A673 (cell line): Measurements from ENCODE around the gene RNF149. TPM values are rescaled to one million over a fixed set of nuclear protein-coding genes. Genes with fewer than 3 reads are reported as not detected.
A peak's percentile ranks its signal among the peaks of the same experiment; 100 is the strongest.

ENCODE experiments used
- BruUV-seq: library from RNA; stranded (reverse); fragments of 400-500 nt; replicated peaks from 2 replicates; lab custom pipeline; 2021; lab: Mats Ljungman, UMichigan
- CTCF ChIA-PET: fragments of 300-600 bp; sonication (Branson Sonifier 250); formaldehyde crosslinking; loops from one replicate; lab custom pipeline; 2022; ENCODE audit warnings: antibody characterized with exemption; lab: Charles Lee
- POLR2A ChIA-PET: fragments of 300-600 bp; sonication (Branson Sonifier 250); formaldehyde crosslinking; loops from one replicate; lab custom pipeline; 2022; ENCODE audit warnings: antibody characterized with exemption; ENCODE audit not compliant: low non-redundant PET; lab: Charles Lee
- DNase-seq: peaks from one replicate; pipeline ENCODE4 v3.0.0-alpha.2; 2015; ENCODE audit warnings: low spot score
- H3K27ac ChIP-seq: fragments of 200-600 bp; sonication (generic); 2 replicates; pipeline ENCODE4 v1.5.1; 2016; ENCODE audit warnings: mixed run types, low read depth, mild to moderate bottlenecking, mixed read lengths, antibody characterized with exemption, low read length; ENCODE audit not compliant: poor library complexity, severe bottlenecking
- H3K27me3 ChIP-seq: fragments of 200-600 bp; sonication (generic); replicated peaks from 2 replicates; pipeline ENCODE4 v1.6.1; 2017; ENCODE audit warnings: mixed run types, low read depth, mild to moderate bottlenecking, mixed read lengths, antibody characterized with exemption, low read length; ENCODE audit not compliant: insufficient read depth, poor library complexity
- H3K36me3 ChIP-seq: fragments of 200-600 bp; sonication (generic); 2 replicates; pipeline ENCODE4 v1.6.1; 2016; ENCODE audit warnings: mixed run types, mild to moderate bottlenecking, mixed read lengths, antibody characterized with exemption, low read length; ENCODE audit not compliant: insufficient read depth, poor library complexity, severe bottlenecking
- H3K4me1 ChIP-seq: fragments of 200-600 bp; sonication (generic); 2 replicates; pipeline ENCODE4 v1.6.1; 2017; ENCODE audit warnings: mixed run types, mild to moderate bottlenecking, mixed read lengths, antibody characterized with exemption, low read length; ENCODE audit not compliant: insufficient read depth, poor library complexity, severe bottlenecking
- H3K4me3 ChIP-seq: fragments of 200-600 bp; sonication (generic); 2 replicates; pipeline ENCODE4 v1.5.1; 2016; ENCODE audit warnings: low read depth, mixed run types, mild to moderate bottlenecking, mixed read lengths, low read length; ENCODE audit not compliant: poor library complexity, severe bottlenecking
- H3K9me3 ChIP-seq: fragments of 200-600 bp; sonication (generic); 2 replicates; pipeline ENCODE4 v1.6.1; 2016; ENCODE audit warnings: mixed run types, low read depth, mild to moderate bottlenecking, mixed read lengths, antibody characterized with exemption, low read length; ENCODE audit not compliant: poor library complexity, severe bottlenecking
- EZH2 ChIP-seq: fragments of 200-600 bp; sonication (generic); IDR thresholded peaks from 2 replicates; pipeline ENCODE4 v1.6.1; 2017; ENCODE audit warnings: borderline replicate concordance, low read depth, mild to moderate bottlenecking, mixed read lengths, antibody characterized with exemption, low read length; ENCODE audit not compliant: poor library complexity, severe bottlenecking
- intact Hi-C: fragments of 100-400 bp; cut with micrococcal nuclease; formaldehyde crosslinking; loops from one replicate; pipeline ENCODE4 v1.10.0; 2022; ENCODE audit not compliant: unreplicated experiment
- total RNA-seq: library from RNA; stranded (reverse); gene quantifications from 2 replicates; pipeline ENCODE4 v1.2.3, GENCODE V29; 2021
- TF ChIP-seq, protein P1 (sequence below): fragments of 300-800, 200-600 bp; sonication (generic); conservative IDR thresholded peaks from 2 replicates; pipeline ENCODE4 v1.5.1; 2017; ENCODE audit warnings: low read depth, mild to moderate bottlenecking, antibody characterized with exemption, low read length, moderate library complexity, mixed read lengths

RNF149 gene
- total RNA-seq, 1 experiment from 2014 or later = 26.8 TPM

- no TSS peak for BruUV-seq
- Histone ChIP-seq H3K27ac (no peak overlapping the region), H3K27me3 (no peaks in the 10 kb centered on the region), H3K36me3 (no peaks in the 10 kb centered on the region), H3K9me3 (no peaks in the 10 kb centered on the region), H3K4me1 (no peaks in the 10 kb centered on the region), H3K4me3 (no peak overlapping the region)
- ChIA-PET CTCF (interaction anchor here (0.5 to 2.1 kb wide), 21 partner anchors 11 to 909 kb away, joined by 3 to 13 read pairs (median 3); partner anchors contain the start of genes CREG2 and RNF149), POLR2A (no interaction called here)
- peak; percentile 80 for DNase-seq
- TF ChIP-seq, protein P1, sequence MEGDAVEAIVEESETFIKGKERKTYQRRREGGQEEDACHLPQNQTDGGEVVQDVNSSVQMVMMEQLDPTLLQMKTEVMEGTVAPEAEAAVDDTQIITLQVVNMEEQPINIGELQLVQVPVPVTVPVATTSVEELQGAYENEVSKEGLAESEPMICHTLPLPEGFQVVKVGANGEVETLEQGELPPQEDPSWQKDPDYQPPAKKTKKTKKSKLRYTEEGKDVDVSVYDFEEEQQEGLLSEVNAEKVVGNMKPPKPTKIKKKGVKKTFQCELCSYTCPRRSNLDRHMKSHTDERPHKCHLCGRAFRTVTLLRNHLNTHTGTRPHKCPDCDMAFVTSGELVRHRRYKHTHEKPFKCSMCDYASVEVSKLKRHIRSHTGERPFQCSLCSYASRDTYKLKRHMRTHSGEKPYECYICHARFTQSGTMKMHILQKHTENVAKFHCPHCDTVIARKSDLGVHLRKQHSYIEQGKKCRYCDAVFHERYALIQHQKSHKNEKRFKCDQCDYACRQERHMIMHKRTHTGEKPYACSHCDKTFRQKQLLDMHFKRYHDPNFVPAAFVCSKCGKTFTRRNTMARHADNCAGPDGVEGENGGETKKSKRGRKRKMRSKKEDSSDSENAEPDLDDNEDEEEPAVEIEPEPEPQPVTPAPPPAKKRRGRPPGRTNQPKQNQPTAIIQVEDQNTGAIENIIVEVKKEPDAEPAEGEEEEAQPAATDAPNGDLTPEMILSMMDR = peak; percentile 89
- TF ChIP-seq EZH2 = no peak
- intact Hi-C loops = loop anchor here (5.0 kb wide), 1 partner anchor 1105 kb away; no protein-coding TSS in a partner anchor
Measured at GRCh38 chr2:101341901-101342624, 33.6 kb upstream of the RNF149 start.

DNA sequence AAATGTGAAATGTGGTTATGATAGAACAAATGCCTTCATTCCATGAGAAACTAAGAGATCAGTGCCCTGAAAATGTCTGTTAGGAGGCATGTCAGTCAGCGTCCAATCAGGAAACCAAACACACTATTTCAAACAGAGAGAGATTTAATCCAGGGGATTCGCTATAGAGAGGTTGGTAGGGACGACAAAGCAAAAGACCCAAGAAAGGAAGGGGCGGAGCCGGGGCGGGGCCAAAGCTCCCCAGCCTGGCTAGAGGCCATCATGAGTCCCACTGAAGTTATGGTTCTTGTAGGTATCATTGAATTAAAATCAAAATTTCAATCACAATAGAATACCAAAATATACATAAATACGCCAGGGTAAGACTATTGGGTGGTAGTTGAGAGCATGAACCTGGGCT lies 32.9 kb upstream of the RNF149 start:
- Histone ChIP-seq H3K4me3 (no peak overlapping the region), H3K27ac (no peak overlapping the region), H3K9me3 (no peaks in the 10 kb centered on the region), H3K4me1 (no peaks in the 10 kb centered on the region), H3K27me3 (no peaks in the 10 kb centered on the region), H3K36me3 (no peaks in the 10 kb centered on the region)
- CTCF ChIA-PET = interaction anchor here (0.6 to 2.1 kb wide), 10 partner anchors 12 to 773 kb away, joined by 3 to 13 read pairs (median 4); partner anchors contain the start of gene CREG2
- DNase-seq = peak; percentile 52
- TF ChIP-seq EZH2 = no peak
- TF ChIP-seq, protein P1 = no peak
- intact Hi-C loops = loop anchor here (5.0 kb wide), 1 partner anchor 1106 kb away; no protein-coding TSS in a partner anchor
- no TSS peak for BruUV-seq
- POLR2A ChIA-PET = no interaction called here

- Histone ChIP-seq H3K36me3 (no peaks in the 10 kb centered on the region), H3K27ac (no peak overlapping the region), H3K4me3 (no peak overlapping the region), H3K27me3 (no peaks in the 10 kb centered on the region), H3K4me1 (no peaks in the 10 kb centered on the region), H3K9me3 (no peaks in the 10 kb centered on the region)
- POLR2A ChIA-PET = no interaction called here
- TF ChIP-seq, protein P1 = no peak
- no peak for TF ChIP-seq EZH2
- BruUV-seq = no TSS peak
- no peak for DNase-seq
- intact Hi-C loops = loop anchor here (5.0 kb wide), 1 partner anchor 1107 kb away; no protein-coding TSS in a partner anchor
- CTCF ChIA-PET = no interaction called here
Measured at GRCh38 chr2:101340141-101340551, 31.6 kb upstream of the RNF149 start.
